Neural cell (in vitro differentiated cells): ENCODE results near the gene PHACTR2. TPM values are rescaled to one million over a fixed set of nuclear protein-coding genes. Genes with fewer than 3 reads are reported as not detected.

Experiments used
- H2AFZ ChIP-seq: fragments of 200-600, 300-800 bp; sonication (generic), shearing (Covaris generic); 2 replicates; pipeline ENCODE4 v1.6.0; 2014; ENCODE audit warnings: low read depth, mild to moderate bottlenecking, antibody characterized with exemption, low read length, moderate library complexity
- H3F3A ChIP-seq: fragments of 200-600 bp; shearing (Covaris generic); 2 replicates; pipeline ENCODE4 v1.6.1; 2016; ENCODE audit warnings: mild to moderate bottlenecking, moderate library complexity, mixed read lengths, antibody characterized with exemption, low read length; ENCODE audit not compliant: insufficient read depth, poor library complexity, severe bottlenecking
- H3K27ac ChIP-seq: fragments of 200-600, 300-800 bp; sonication (generic), shearing (Covaris generic); 2 replicates; pipeline ENCODE4 v1.5.1; 2014; ENCODE audit warnings: mild to moderate bottlenecking, low read length, moderate library complexity
- H3K27me3 ChIP-seq: fragments of 300-800, 200-600 bp; sonication (generic), shearing (Covaris generic); 2 replicates; pipeline ENCODE4 v1.6.0; 2014; ENCODE audit warnings: mild to moderate bottlenecking, low read depth, low read length, moderate library complexity; ENCODE audit not compliant: insufficient read depth
- H3K36me3 ChIP-seq: fragments of 300-800, 200-600 bp; sonication (generic), shearing (Covaris generic); 2 replicates; pipeline ENCODE4 v1.5.1; 2014; ENCODE audit warnings: mild to moderate bottlenecking, antibody characterized with exemption, low read length, moderate library complexity; ENCODE audit not compliant: insufficient read depth
- H3K4me2 ChIP-seq: fragments of 300-800, 200-600 bp; sonication (generic), shearing (Covaris generic); 2 replicates; pipeline ENCODE4 v1.6.0; 2014; ENCODE audit warnings: mild to moderate bottlenecking, low read length
- H3K4me3 ChIP-seq: fragments of 300-800, 200-600 bp; sonication (generic), shearing (Covaris generic); 2 replicates; pipeline ENCODE4 v1.5.1; 2014; ENCODE audit warnings: mild to moderate bottlenecking, low read length, moderate library complexity
- H3K79me2 ChIP-seq: fragments of 200-600 bp; shearing (Covaris generic); replicated peaks from 2 replicates; pipeline ENCODE4 v1.6.0; 2014; ENCODE audit warnings: mild to moderate bottlenecking, low read length, moderate library complexity; ENCODE audit not compliant: insufficient read depth
- H3K9ac ChIP-seq: fragments of 300-800, 200-600 bp; sonication (generic), shearing (Covaris generic); 2 replicates; pipeline ENCODE4 v1.6.1; 2016; ENCODE audit warnings: mild to moderate bottlenecking, low read length, mixed read lengths
- H3K9me2 ChIP-seq: fragments of 200-600 bp; shearing (Covaris generic); 2 replicates; pipeline ENCODE4 v1.6.1; 2016; ENCODE audit warnings: mild to moderate bottlenecking, low read length, mixed read lengths; ENCODE audit not compliant: insufficient read depth
- H3K9me3 ChIP-seq: fragments of 200-600, 300-800 bp; sonication (generic), shearing (Covaris generic); 2 replicates; pipeline ENCODE4 v1.6.1; 2016; ENCODE audit warnings: mild to moderate bottlenecking, mixed run types, low read length, moderate library complexity, mixed read lengths
- H4K20me1 ChIP-seq: fragments of 200-600 bp; shearing (Covaris generic); 2 replicates; pipeline ENCODE4 v1.6.1; 2016; ENCODE audit warnings: mild to moderate bottlenecking, mixed run types; ENCODE audit not compliant: insufficient read depth
- CTCF ChIP-seq: fragments of 450-650 bp; IDR thresholded peaks from 2 replicates; pipeline ENCODE4 v1.5.1; 2014; ENCODE audit warnings: antibody characterized with exemption, mild to moderate bottlenecking, moderate library complexity; ENCODE audit not compliant: poor library complexity, severe bottlenecking
- EP300 ChIP-seq: fragments of 450-650 bp; conservative IDR thresholded peaks from 2 replicates; pipeline ENCODE4 v1.6.1; 2014; ENCODE audit warnings: antibody characterized with exemption, mild to moderate bottlenecking, moderate library complexity; ENCODE audit not compliant: poor library complexity, severe bottlenecking
- EZH2 ChIP-seq: fragments of 200-600, 300-800 bp; shearing (Covaris generic), sonication (generic); IDR thresholded peaks from 2 replicates; pipeline ENCODE4 v1.6.1; 2014; ENCODE audit warnings: antibody characterized with exemption, low read length, borderline replicate concordance, mild to moderate bottlenecking; ENCODE audit not compliant: insufficient read depth, poor library complexity, severe bottlenecking
- MXI1 ChIP-seq: fragments of 450-650 bp; conservative IDR thresholded peaks from 2 replicates; pipeline ENCODE4 v1.6.1; 2014; ENCODE audit warnings: antibody characterized with exemption, mild to moderate bottlenecking; ENCODE audit not compliant: poor library complexity, severe bottlenecking
- POLR2AphosphoS5 ChIP-seq: IDR thresholded peaks from 2 replicates; pipeline ENCODE4 v1.6.1; 2012
- RAD21 ChIP-seq: fragments of 450-650 bp; conservative IDR thresholded peaks from 2 replicates; pipeline ENCODE4 v1.6.1; 2014; ENCODE audit warnings: antibody characterized with exemption, mild to moderate bottlenecking, moderate library complexity
- REST ChIP-seq: IDR thresholded peaks from 2 replicates; pipeline ENCODE4 v1.6.1; 2012; ENCODE audit warnings: borderline replicate concordance
- SMC3 ChIP-seq: fragments of 450-650 bp; conservative IDR thresholded peaks from 2 replicates; pipeline ENCODE4 v1.6.1; 2014; ENCODE audit warnings: antibody characterized with exemption, mild to moderate bottlenecking, moderate library complexity; ENCODE audit not compliant: poor library complexity
- TAF1 ChIP-seq: IDR thresholded peaks from 2 replicates; pipeline ENCODE4 v1.6.1; 2012; ENCODE audit warnings: low read depth
- polyA plus RNA-seq: library from polyadenylated mRNA; depleted of rRNA; stranded (reverse); fragments of >200 nt; gene quantifications from 2 replicates; pipeline ENCODE4 v1.2.3, GENCODE V29; 2014

Gene PHACTR2
- polyA plus RNA-seq, 1 donor from 2014 or later, result 2.8 TPM

GRCh38 chr6:143676437-143677045 is 1.2 kb upstream of the PHACTR2 start:
- peaks cover 4% of the 10 kb centered on the region for H3K27me3 ChIP-seq
- H3K4me3 ChIP-seq, result no peak overlapping the region
- no peaks in the 10 kb centered on the region for H3K9me3 ChIP-seq
- H3K27ac ChIP-seq, result no peak overlapping the region
- H3K36me3 ChIP-seq, result no peaks in the 10 kb centered on the region
- no peak overlapping the region for H2AFZ ChIP-seq
- peaks cover 2% of the 10 kb centered on the region for H3F3A ChIP-seq
- peaks cover 9% of the 10 kb centered on the region for H3K79me2 ChIP-seq
- no peaks in the 10 kb centered on the region for H4K20me1 ChIP-seq
- no peak overlapping the region for H3K9ac ChIP-seq
- no peaks in the 10 kb centered on the region for H3K9me2 ChIP-seq
- H3K4me2 ChIP-seq, result no peak overlapping the region
- no peak for TF ChIP-seq POLR2AphosphoS5
- no peak for TF ChIP-seq CTCF
- no peak for TF ChIP-seq SMC3

- no peak overlapping the region for H3K27ac ChIP-seq
- no peak overlapping the region for H2AFZ ChIP-seq
- peaks cover 9% of the 10 kb centered on the region for H3K79me2 ChIP-seq
- no peaks in the 10 kb centered on the region for H3K9me3 ChIP-seq
- peaks cover 2% of the 10 kb centered on the region for H3F3A ChIP-seq
- peak overlapping the region; percentile 69 for H3K4me3 ChIP-seq
- no peak overlapping the region for H3K4me2 ChIP-seq
- no peak overlapping the region for H3K9ac ChIP-seq
- no peaks in the 10 kb centered on the region for H3K36me3 ChIP-seq
- H3K27me3 ChIP-seq, result peaks cover 4% of the 10 kb centered on the region
- no peaks in the 10 kb centered on the region for H3K9me2 ChIP-seq
- no peaks in the 10 kb centered on the region for H4K20me1 ChIP-seq
- TF ChIP-seq REST (no peak), RAD21 (no peak), EP300 (no peak), POLR2AphosphoS5 (no peak)
Measured at GRCh38 chr6:143677577-143677890, 231 bp upstream of the PHACTR2 start.

- H3K9me3 ChIP-seq, result peaks cover 2% of the 10 kb centered on the region
- H4K20me1 ChIP-seq, result no peaks in the 10 kb centered on the region
- no peaks in the 10 kb centered on the region for H3K9me2 ChIP-seq
- H3K36me3 ChIP-seq, result no peaks in the 10 kb centered on the region
- H3K4me3 ChIP-seq, result peak overlapping the region; percentile 69
- peaks cover 9% of the 10 kb centered on the region for H3K79me2 ChIP-seq
- H3K27ac ChIP-seq, result no peak overlapping the region
- H2AFZ ChIP-seq, result no peak overlapping the region
- no peak overlapping the region for H3K4me2 ChIP-seq
- TF ChIP-seq CTCF (no peak), POLR2AphosphoS5 (no peak), RAD21 (no peak), SMC3 (no peak), TAF1 (no peak), REST (no peak), MXI1 (no peak), EZH2 (no peak), EP300 (no peak)
- H3K27me3 ChIP-seq, result peaks cover 4% of the 10 kb centered on the region
- peaks cover 2% of the 10 kb centered on the region for H3F3A ChIP-seq
- H3K9ac ChIP-seq, result no peak overlapping the region
Measured at GRCh38 chr6:143679041-143679440, 1.3 kb downstream of the PHACTR2 start.
